Activated gamma-delta T cell (primary cell): Measurements from ENCODE around the gene GTSE1.

Experiments used
- DNase-seq: peaks from one replicate; lab custom pipeline; 2025; lab: John Stamatoyannopoulos, UW

The GTSE1 gene

GRCh38 chr22:46275455-46276122 lies 21.1 kb upstream of the GTSE1 start:
- no peak for DNase-seq

- DNase-seq = no peak
These were observed 20.1 kb upstream of the GTSE1 start for GRCh38 chr22:46276563-46276962.

- DNase-seq = no peak
These were observed 17.7 kb upstream of the GTSE1 start for GRCh38 chr22:46278656-46279645.

GRCh38 chr22:46280063-46280817 lies 16.4 kb upstream of the GTSE1 start:
- no peak for DNase-seq

- peak; percentile 40 for DNase-seq
These were observed 15.6 kb upstream of the GTSE1 start for GRCh38 chr22:46280999-46281623.

- DNase-seq = no peak
These were observed 14.6 kb upstream of the GTSE1 start for GRCh38 chr22:46281866-46282678.

- no peak for DNase-seq
These were observed 10.7 kb upstream of the GTSE1 start for GRCh38 chr22:46286006-46286405.

GRCh38 chr22:46286941-46287872 lies 9.5 kb upstream of the GTSE1 start:
- no peak for DNase-seq

GRCh38 chr22:46287873-46288751 lies 8.6 kb upstream of the GTSE1 start:
- DNase-seq = peak; percentile 29

- DNase-seq = no peak
These were observed 7.8 kb upstream of the GTSE1 start for GRCh38 chr22:46288846-46289243.

- peak; percentile 67 for DNase-seq
These were observed 7.3 kb upstream of the GTSE1 start for GRCh38 chr22:46289244-46289891.

- DNase-seq = no peak
These were observed 6.4 kb upstream of the GTSE1 start for GRCh38 chr22:46290121-46290842.

GRCh38 chr22:46290843-46291785 lies 5.6 kb upstream of the GTSE1 start:
- no peak for DNase-seq

GRCh38 chr22:46292173-46292572 lies 4.5 kb upstream of the GTSE1 start:
- DNase-seq = no peak

GRCh38 chr22:46292732-46293131 lies 3.9 kb upstream of the GTSE1 start:
- DNase-seq = no peak

- no peak for DNase-seq
These were observed 3.0 kb upstream of the GTSE1 start for GRCh38 chr22:46293577-46294260.
